HG03378 (cell line): ENCODE measurements around the gene PRDM9.
"Not testable (repeated sequence)": the region's sequence is repeated elsewhere in the genome, so short reads cannot be mapped to it uniquely, and the experiment has no call there.

Source experiments
- ATAC-seq: cut with Tn5 transposase; IDR thresholded peaks from one replicate; pipeline ENCODE4 v1.9.1; 2021; ENCODE audit warnings: mild to moderate bottlenecking, moderate library complexity; ENCODE audit not compliant: unreplicated experiment

Gene PRDM9

DNA sequence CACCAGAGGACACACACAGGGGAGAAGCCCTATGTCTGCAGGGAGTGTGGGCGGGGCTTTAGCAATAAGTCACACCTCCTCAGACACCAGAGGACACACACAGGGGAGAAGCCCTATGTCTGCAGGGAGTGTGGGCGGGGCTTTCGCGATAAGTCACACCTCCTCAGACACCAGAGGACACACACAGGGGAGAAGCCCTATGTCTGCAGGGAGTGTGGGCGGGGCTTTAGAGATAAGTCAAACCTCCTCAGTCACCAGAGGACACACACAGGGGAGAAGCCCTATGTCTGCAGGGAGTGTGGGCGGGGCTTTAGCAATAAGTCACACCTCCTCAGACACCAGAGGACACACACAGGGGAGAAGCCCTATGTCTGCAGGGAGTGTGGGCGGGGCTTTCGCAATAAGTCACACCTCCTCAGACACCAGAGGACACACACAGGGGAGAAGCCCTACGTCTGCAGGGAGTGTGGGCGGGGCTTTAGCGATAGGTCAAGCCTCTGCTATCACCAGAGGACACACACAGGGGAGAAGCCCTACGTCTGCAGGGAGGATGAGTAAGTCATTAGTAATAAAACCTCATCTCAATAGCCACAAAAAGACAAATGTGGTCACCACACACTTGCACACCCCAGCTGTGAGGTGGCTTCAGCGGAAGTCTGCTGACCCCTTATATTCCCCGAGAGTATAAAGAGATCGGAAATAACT lies 20.0 kb downstream of the PRDM9 start:
- ATAC-seq: not testable (repeated sequence)

DNA sequence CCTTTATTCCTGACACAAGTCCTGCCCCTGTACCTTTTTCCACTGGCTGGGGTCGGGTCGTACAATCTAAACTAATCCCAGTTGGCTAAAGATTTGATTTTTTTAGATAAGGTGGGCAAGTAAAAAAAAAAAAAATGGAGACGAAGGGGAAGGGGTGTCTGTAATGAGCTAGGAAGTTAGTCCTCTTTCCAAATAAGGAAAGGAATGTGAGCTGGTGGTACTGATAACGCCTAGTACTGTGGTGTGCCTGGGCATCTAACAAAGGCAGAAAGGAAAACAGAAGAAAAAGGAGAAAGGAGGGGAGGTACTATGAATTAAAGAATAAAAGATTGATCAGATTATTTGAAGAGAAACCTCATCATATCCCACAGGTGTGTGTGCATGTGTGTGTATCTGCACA lies 21.3 kb downstream of the PRDM9 start:
- no peak for ATAC-seq

DNA sequence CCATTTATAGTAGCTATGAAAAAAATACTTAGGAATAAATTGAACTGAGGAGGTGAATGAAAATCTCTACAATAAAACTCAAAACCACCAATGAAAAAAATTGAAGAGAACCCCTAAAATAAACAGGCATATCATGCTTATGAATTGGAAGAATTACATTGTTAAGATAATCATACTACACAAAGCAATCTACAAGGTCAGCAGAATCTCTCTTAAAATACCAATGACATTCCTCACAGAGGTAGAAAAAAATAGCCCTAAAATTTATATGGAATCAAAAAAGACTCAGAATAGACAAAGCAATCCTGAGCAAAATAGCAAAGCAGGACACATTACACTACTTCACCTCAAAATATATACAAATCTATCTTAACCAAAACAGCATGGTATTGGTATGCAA lies 23.2 kb downstream of the PRDM9 start:
- no peak for ATAC-seq

DNA sequence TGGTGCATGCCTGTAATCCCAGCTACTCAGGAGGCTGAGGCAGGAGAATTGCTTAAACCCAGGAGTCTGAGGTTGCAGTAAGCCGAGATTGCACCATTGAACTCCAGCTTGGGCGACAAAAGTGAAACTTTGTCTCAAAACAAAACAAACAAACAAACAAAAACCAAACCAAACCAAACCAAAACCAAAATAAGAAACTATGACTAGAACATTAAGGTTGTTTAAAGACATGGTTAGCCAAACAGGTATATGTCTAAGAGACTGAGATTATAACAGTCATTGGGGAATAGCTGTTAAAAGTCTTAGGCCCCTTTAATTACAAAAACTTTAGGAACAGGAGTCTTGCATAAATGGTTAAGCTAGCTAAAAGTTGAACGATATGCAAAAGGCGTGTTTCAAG lies 63.6 kb downstream of the PRDM9 start:
- ATAC-seq: no peak
